ENCODE measurements around the gene ANKRD33.

DNA sequence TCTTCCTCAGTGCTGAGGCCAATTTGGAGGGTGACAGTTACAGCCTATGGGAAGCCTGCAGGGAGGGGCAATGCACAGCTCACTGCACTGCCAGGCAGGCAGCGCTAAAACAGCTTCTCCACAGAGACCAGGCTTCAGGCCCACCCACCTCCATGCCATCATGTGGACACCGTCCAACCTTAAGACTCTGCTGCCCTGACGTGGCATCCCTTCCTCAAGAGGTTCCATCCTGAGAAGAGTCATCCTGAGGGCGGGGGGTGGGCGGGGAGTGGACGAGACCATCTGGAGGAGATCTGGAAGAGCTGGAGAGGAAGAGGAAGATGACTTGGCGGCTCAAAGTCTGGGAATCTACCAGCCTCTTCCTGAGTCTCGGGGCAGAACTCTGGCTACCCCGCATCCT, 11.0 kb downstream of the ANKRD33 start:
- TF ChIP-seq, protein P1, sequence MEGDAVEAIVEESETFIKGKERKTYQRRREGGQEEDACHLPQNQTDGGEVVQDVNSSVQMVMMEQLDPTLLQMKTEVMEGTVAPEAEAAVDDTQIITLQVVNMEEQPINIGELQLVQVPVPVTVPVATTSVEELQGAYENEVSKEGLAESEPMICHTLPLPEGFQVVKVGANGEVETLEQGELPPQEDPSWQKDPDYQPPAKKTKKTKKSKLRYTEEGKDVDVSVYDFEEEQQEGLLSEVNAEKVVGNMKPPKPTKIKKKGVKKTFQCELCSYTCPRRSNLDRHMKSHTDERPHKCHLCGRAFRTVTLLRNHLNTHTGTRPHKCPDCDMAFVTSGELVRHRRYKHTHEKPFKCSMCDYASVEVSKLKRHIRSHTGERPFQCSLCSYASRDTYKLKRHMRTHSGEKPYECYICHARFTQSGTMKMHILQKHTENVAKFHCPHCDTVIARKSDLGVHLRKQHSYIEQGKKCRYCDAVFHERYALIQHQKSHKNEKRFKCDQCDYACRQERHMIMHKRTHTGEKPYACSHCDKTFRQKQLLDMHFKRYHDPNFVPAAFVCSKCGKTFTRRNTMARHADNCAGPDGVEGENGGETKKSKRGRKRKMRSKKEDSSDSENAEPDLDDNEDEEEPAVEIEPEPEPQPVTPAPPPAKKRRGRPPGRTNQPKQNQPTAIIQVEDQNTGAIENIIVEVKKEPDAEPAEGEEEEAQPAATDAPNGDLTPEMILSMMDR (IDR thresholded peaks at IDR 0.05; ENCODE audit: insufficient read depth, low read depth, low read length), result no peak
- no peak for TF ChIP-seq EZH2 (IDR thresholded peaks at IDR 0.05; ENCODE audit: insufficient read depth, low read length)

All from astrocyte (in vitro differentiated cells and primary cell).